ENCODE data around the gene STRA8.

- TF ChIP-seq POLR2AphosphoS5 (IDR thresholded peaks at IDR 0.05; ENCODE audit: borderline replicate concordance, low read depth, low read length) (no peak), EZH2 (IDR thresholded peaks at IDR 0.05) (no peak), FOXP2 (optimal IDR thresholded peaks at IDR 0.05; ENCODE audit: control extremely low read depth, extremely low read length, insufficient read depth) (no peak)
These were observed 26.1 kb upstream of the STRA8 start for GRCh38 chr7:135207406-135208101.

Data from SK-N-MC (cell line).